Coronary artery (tissue), 2 donors: ENCODE measurements around the gene ABLIM2.

Experiments
- DNase-seq: peaks from one replicate; pipeline ENCODE4 v3.0.0-alpha.2; 2017; ENCODE audit warnings: low spot score
- H3K27ac ChIP-seq, 2 donors: fragments of 200-600 bp; sonication (generic); one replicate each; pipeline ENCODE4 v1.5.1; 2016 to 2019
- H3K4me3 ChIP-seq: fragments of 200-600 bp; sonication (generic); 2 replicates; pipeline ENCODE4 v1.5.1; 2016; ENCODE audit warnings: mild to moderate bottlenecking, moderate library complexity
- TF ChIP-seq, protein P1 (sequence below): fragments of 200-600 bp; sonication (generic); IDR thresholded peaks from one replicate; pipeline ENCODE4 v1.5.1; 2019; ENCODE audit warnings: antibody characterized with exemption

ABLIM2 gene

GRCh38 chr4:8040607-8041006 is 118.0 kb downstream of the ABLIM2 start:
- Histone ChIP-seq H3K27ac (no peak overlapping the region), H3K4me3 (no peak overlapping the region)
- TF ChIP-seq, protein P1, sequence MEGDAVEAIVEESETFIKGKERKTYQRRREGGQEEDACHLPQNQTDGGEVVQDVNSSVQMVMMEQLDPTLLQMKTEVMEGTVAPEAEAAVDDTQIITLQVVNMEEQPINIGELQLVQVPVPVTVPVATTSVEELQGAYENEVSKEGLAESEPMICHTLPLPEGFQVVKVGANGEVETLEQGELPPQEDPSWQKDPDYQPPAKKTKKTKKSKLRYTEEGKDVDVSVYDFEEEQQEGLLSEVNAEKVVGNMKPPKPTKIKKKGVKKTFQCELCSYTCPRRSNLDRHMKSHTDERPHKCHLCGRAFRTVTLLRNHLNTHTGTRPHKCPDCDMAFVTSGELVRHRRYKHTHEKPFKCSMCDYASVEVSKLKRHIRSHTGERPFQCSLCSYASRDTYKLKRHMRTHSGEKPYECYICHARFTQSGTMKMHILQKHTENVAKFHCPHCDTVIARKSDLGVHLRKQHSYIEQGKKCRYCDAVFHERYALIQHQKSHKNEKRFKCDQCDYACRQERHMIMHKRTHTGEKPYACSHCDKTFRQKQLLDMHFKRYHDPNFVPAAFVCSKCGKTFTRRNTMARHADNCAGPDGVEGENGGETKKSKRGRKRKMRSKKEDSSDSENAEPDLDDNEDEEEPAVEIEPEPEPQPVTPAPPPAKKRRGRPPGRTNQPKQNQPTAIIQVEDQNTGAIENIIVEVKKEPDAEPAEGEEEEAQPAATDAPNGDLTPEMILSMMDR, result no peak
- DNase-seq, result no peak

GRCh38 chr4:8039853-8040252 is 118.8 kb downstream of the ABLIM2 start:
- DNase-seq, result no peak
- H3K4me3 ChIP-seq, result no peak overlapping the region
- H3K27ac ChIP-seq, result no peak overlapping the region
- TF ChIP-seq, protein P1, result no peak

DNA sequence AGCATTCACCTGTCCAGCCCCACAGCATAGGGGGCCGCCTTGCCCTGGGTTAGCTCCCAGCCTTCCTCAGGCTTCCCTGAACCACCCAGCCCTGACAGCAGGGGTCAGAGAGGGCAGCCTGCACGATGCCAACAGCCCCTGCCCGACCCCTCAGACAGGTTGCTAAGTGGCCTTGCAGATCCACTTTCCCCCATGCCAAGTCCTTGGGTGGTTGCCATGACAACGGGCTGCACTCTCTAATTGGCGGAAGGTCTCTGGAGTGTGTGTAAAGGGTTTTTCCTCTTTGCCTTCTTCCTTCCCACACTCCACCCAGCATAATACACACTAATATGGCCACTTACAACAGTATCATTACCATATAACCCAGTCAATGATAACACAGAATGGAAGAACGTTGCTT is 119.3 kb downstream of the ABLIM2 start:
- H3K4me3 ChIP-seq, result no peak overlapping the region
- no peak overlapping the region for H3K27ac ChIP-seq
- TF ChIP-seq, protein P1, result no peak
- DNase-seq, result no peak

- H3K4me3 ChIP-seq, result no peak overlapping the region
- TF ChIP-seq, protein P1, result no peak
- H3K27ac ChIP-seq, result no peak overlapping the region
- DNase-seq, result no peak
These were observed 119.8 kb downstream of the ABLIM2 start for GRCh38 chr4:8038719-8039251.

- no peak overlapping the region for H3K4me3 ChIP-seq
- TF ChIP-seq, protein P1, result no peak
- DNase-seq, result no peak
- H3K27ac ChIP-seq, result no peak overlapping the region
These were observed 120.5 kb downstream of the ABLIM2 start for GRCh38 chr4:8038083-8038482.

- DNase-seq, result no peak
- Histone ChIP-seq H3K27ac (no peak overlapping the region), H3K4me3 (no peak overlapping the region)
- TF ChIP-seq, protein P1, result no peak
These were observed 121.4 kb downstream of the ABLIM2 start for GRCh38 chr4:8037150-8037769.

DNA sequence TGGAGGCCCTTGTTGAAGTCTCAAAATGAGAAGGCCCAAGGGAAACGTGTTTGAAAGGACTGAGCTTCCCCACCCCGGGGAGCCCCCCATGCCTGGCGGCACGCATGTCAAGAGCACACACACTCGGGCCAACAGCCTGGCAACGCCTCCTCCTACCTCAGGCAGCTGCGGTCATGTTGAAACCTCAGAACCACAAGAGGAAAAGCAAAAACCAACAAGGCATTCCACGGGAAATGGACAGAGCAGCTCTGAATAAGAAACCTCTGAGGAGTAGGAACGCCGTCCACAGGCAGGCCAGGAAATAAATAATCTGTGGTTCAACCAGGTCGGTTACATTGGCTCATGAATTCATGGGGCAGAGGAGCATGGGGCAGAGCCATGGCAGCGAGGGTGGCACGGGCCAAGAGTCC is 123.2 kb downstream of the ABLIM2 start:
- DNase-seq, result no peak
- no peak overlapping the region for H3K4me3 ChIP-seq
- no peak overlapping the region for H3K27ac ChIP-seq
- TF ChIP-seq, protein P1, result no peak
